NCI-H146 treated with DMSO at 0.1 percent for 48 hours (cell line): Measurements from ENCODE around the gene PSMD9.
"Not testable (repeated sequence)": the region's sequence is repeated elsewhere in the genome, so short reads cannot be mapped to it uniquely, and the experiment has no call there.

ENCODE experiments used
- DNase-seq: peaks from one replicate; lab custom pipeline; 2025; ENCODE audit not compliant: unreplicated experiment; lab: John Stamatoyannopoulos, UW

The PSMD9 gene

DNA sequence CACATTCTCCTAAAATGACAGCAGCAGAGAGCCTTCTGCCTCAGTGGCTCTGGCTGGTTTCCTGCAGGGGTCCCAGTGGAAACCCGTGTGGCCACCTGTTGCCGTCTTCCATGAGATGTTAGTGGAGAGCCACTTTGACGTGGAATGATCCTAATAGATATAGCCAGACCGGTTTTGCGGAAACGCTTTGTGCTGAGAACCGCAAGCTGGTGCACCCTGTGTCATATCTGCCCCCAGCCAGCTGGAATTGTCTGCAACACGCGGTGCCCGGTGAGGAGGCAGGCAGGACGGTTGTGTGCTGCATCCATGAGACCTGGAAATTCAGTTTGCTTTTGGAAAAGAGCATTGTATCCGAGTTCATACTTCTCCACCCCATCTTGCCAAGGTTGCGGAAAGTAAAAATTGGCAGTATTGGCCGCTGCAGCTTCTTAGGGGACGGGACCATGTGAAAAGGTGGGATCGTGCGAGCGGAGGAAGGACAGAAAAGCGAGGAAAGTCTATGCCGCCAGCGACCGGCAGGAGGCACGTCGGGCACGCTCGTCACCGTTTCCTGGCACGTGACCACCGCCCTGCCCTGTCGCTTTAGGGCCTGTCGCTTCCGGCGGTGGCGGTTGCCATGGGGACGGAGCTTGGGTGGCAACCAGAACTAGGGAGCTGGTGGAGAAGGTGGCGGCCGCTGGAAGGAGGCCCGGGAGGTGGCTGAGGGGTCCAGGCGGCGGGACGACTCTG lies 29.5 kb downstream of the PSMD9 start, which contains the start of gene CFAP251:
Gene CFAP251 (plus strand): TSS at position 643 of the 729 bp plus-strand sequence. CDS start 2,714 bp downstream, outside the sequence.
- DNase-seq: peak; percentile 86

DNA sequence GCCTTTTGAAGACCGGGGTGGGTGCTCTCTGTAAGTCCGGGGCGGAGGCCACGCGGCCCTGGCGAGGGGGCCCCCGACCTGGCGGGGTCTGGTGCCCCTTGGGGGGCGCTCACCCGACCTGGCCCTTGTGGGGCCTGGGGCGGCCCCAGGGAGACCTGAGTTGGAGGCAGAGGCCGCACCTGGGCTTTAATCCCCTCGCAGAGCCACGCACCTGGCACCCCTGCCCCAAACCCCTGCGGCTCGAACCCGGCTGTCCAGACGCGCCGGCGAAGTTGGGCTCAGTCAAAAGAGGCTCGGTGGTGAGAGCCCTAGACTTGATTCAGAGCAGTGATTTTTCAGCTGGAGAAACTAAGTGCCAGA lies 30.1 kb downstream of the PSMD9 start:
- no peak for DNase-seq

DNA sequence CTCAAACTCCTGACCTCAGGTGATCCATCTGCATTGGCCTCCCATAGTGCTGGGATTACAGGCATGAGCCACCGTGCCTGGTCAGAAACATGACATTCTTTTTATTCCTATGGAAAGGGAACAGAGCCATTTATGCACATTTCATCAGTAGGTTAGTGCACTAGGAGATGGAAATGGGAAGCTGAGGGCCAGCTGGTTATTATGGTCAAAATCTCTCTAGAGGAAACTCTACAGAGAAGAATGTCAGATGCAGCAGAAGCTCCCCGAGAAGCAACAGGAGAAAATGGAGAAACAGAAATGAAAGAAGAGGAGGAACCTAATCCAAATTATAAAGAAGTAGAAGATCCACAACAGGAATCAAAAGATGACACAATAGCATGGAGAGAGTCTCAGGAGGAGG lies 32.5 kb downstream of the PSMD9 start:
- DNase-seq: no peak

DNA sequence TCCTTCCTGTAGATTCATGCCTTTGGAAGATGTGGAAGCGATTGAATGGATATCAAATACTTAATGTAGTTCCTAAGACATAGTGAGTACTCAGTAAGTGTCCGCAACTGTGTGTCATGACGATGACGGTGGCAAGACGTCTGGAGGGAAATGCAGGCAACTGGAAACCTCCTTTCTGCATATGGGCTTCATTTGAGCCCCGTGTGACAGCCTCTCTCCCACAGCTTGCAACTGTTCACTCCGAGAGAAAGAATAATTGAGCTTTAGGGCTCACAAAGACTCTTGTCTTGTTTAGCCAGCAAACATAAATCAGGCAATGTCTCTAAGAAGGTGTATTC lies 36.7 kb downstream of the PSMD9 start:
- DNase-seq: no peak

DNA sequence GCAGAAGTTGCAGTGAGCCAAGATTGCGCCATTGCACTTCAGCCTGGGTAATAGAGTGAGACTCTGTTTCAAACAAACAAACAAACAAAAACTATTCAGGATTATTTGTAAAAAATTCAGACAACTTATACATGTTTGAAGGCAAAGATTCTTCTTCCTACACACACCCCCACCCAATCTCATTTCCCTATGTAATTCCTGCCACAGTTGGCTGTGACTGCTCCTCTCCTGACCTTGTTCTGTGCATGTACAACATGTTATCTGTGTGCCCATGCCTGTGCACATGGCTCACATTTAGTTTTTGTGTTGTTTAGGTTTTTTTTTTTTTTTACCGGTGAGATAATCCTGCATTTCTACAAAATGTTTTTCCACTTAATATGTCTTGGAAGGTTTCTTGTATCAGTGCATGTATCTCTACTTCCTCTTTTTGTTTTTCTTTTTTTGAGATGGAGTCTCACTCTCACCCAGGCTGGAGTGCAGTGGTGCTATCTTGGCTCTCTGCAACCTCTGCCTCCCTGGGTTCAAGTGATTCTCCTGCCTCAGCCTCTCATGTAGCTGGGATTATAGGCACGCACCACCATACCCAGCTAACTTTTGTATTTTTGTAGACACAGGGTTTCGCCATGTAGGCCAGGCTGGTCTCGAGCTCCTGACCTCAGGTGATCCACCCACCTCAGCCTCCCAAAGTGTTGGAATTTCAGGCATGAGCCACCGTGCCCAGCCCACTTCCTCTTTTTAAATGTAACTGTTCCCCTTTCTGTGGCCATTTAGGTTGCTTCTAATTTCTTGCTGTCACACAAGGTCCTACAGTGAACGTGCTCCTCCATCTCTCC lies 38.5 kb downstream of the PSMD9 start:
- DNase-seq: no peak

DNA sequence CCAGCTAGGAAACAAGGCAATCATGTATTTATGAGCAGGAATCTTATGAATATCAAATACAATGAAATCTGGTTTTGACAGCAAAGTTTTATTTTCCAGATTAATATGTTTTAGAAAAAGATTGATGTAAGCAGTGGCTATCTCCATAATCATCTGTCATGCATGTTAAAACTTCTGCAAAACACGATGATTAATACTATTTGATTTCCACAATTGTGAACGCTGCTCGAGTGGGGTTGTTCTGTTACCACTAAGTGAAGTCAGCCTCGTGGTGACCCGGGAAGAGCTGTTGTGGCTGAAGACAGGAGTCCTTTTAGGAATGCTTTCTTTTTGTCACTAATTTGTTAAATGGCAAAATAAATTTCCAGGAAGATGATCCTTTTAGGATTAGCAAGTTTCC lies 39.2 kb downstream of the PSMD9 start:
- DNase-seq: no peak

DNA sequence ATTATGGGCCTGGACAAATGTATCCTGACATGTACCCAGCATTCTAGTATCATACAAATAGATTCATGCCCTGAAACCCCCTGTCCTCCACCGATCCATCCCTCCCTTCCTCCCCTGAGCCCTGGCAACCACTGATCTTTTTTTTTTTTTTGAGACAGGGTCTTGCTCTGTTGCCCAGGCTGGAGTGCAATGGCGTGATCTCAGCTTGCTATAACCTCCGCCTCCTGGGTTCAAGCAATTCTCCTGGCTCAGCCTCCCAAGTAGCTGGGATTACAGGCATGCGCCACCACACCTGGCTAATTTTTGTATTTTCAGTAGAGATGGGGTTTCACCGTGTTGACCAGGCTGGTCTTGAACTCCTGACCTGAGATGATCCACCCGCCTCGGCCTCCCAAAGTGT lies 41.0 kb downstream of the PSMD9 start:
- DNase-seq: not testable (repeated sequence)

DNA sequence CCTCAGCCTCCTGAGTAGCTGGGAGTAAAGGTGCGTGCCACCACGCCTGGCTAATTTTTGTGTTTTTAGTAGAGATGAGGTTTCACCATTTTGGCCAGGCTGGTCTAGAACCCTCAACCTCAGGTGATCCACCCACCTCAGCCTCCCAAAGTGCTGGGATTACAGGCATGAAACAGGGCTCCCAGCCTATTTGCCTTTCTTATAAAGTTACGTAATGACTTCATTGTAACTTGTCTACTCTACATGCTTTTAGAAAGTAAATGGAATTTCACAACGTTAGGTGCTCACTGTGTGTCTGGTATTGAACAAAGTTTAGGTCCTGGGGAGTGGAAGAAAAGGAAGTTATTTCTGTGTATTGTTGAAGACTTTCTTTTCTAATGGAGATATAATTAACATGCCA lies 42.3 kb downstream of the PSMD9 start:
- DNase-seq: no peak

DNA sequence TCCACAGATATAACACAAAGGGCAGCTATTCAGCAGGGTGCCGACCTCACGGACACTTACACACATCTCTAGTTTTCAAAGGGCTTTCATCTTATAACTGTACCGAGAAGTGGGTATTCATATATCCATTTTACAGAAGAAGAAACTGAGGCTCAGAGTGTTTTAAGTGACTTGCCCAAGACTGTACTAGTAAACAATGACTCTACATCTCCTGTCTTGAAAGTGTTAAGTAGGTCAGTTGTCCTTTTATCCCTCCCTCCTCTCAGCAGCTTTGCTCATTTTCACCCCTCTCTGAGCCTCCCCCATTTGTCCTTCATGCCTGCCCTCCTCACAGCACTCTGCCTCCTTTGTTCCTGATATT lies 43.6 kb downstream of the PSMD9 start:
- no peak for DNase-seq

DNA sequence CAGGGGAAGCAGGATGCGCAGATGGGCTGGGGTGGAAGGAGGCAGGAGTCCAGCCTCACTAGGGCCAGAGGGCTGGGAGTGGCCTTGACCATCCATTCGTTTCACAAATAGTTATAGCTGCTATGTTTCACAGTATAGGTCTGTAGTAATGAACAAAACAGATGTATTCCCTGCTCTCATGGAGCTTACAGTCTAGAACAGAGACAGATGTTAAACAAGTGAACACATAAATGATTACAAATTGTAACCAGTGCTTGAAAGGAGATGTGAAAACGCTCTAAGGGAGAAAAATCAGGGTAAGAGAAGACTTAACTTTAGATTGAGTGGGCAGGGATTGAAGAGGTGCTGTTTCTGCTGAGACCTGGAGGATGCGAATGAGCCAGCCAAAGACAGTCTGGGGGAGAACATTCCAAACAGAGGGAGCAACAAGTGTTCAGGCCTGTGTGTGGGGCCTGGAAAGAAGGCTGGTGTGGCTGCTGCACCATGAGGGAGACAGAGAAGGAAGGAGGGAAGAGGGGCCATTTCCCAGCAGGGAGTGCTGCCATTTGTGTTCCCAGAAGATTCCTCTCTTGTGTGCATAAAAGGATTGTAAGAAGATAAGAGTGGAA lies 44.4 kb downstream of the PSMD9 start:
- DNase-seq: no peak

DNA sequence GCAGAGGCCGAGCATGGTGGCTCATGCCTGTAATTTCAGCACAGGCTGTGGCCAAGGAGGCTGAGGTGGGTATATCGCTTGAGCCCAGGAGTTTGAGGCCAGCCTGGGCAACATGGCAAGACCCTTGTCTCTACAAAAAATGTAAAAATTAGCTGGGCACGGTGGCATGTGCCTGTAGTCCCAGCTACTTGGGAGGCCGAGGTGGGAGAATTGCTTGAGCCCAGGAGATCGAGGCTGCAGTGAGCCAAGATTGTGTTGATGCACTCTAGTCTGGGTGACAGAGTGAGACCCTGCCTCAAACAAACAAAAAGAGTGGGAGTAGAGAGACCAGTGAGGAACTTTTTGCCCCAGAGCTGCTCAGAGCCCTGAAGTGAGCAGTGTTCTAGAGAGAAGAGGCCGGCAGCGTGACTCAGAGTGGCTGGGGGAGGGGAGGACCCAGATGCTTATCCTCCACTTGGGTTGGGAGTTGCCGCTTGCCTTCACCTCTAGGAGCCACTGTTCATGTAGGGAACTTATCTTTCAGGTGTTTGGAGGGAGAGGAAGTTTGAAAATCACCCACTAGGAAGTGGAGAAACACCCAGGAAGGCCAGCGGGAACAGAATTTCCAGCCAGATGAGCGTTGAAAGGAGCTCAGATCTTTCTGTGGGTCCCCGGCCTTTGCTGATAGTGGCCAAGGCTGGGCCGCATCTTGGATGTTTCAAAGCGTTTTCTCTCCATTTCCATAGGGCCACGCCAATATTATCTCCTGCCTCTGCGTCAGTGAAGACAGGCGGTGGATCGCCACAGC lies 45.1 kb downstream of the PSMD9 start:
- DNase-seq: no peak

DNA sequence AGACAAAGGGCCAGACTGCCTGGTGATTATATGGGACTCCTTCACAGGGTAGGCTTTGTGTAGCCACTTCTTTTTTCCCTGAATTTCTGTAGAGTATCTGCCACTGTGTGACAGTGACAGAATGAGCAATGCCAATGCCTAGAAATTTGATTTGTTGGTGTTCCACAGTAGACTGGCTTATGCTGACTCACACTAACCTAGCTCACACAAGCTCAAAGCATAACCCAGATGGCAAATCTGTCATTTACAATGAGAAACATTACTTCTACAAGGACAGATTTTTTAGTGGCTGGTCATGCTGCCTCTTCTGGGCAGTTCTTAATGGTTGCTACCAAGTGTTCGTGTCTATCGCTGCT lies 45.7 kb downstream of the PSMD9 start:
- no peak for DNase-seq

DNA sequence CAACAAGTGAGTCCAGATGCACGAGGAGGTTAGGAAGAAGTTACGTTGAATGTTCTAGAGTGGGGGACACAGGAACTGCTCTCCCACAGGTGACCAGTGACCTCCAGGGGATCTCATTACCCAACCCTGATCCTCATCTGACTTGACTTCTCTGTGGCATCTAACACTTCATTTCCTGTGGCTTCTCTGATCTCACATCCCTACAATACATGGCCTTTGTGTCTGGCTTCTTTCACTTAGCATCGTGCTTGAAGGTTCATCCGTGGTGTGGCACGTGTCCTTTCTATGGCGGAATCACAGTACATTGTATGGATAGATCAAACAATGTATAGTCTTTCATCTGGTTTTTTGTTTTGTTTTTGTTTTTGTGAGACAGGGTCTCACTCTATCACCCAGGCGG lies 49.1 kb downstream of the PSMD9 start:
- DNase-seq: no peak

DNA sequence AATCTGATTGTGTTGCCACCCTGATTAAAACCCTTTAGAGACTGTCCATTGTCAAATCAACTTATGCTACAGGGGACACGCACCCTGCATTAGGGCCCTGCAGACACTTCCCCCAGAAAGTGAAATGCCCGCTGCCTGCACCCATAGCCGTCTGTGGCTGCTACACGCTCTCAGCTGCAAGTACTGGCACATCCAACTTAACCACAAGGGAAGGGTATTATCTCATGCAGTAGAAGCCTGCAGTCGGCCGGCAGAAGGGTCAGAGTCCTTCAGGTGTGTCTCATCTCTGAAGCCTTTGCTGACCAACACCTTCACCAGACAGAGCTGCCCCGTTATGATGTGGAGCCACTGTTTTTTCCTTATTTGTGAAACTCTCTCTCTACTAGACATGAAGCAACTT lies 50.6 kb downstream of the PSMD9 start:
- DNase-seq: no peak

DNA sequence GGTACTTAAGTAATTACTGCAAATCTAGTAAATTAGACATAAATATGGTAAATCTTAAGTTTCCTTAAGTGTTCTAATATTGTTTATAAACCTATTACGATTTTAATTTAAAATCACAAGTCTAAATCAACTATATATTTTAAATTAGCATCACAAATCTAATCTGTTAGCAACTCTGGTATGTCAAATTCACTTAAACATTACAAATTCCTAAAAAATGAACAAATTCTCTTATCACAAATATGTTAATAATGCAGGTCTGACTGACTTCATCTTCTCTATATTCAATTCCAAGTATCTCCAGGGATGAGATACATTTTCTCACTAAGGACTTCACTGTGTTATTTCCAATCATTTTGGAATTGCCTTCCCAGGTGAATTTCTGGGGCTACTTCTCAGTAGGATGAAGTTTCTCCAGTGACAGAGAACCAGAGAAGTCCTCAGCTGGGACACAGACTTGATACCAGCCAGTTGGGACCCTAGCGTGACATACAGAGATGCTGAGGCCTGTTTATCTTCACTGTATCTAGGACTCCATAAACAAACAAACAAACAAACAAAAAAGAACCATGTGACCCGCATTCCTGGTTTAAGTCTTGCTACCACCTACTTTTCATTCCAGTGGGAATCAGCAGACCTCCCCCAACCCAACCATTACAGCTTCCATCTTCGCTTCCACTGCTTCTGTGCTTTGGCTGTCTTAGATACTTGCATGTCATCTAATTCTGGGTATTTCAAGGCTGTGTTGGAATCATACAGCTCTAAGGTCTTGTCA lies 51.6 kb downstream of the PSMD9 start:
- no peak for DNase-seq

DNA sequence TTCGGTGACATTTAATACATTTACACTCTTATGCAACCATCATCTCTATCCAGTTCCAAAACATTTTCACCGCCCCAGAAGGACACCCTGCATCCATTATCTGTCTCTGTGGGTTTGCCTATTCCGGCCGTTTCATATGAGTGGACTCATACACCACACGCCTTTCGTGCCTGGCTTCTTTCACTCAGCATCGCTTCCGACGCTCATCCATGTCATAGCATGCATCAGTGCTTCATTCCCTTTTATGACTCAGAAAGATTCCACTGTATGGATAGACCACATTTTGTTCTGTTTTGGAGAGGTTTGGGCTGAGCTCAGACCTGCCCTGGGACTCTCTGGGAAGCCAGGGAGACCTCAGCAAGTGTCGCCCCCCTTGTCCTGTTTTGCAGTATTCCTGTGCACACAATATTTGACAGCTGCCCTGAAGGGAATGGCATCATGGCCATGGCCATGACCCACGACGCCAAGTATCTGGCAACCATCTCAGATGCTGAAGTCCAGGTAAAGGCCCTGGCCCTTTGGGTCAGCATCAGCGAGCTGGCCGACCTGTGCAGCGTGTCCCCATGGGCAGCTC lies 53.6 kb downstream of the PSMD9 start:
- DNase-seq: no peak

DNA sequence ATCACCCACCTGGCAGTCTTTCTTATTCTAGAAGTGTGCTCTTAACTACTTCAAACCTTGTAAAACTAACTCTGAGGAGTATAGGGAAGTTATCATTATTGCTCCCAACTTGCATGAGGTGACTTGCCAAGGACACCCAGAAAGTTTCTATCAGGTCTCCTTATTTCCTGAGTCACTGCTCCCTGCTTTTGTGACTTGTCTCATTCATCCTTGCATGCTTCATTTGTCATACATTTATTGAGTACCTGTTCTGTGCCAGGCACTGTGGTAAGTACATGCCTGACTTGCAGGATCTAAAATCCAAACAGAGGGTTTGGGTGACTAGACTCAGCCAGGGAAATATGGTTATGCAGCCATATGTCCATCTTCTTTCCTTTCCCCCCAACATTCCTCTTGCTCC lies 55.3 kb downstream of the PSMD9 start:
- no peak for DNase-seq

DNA sequence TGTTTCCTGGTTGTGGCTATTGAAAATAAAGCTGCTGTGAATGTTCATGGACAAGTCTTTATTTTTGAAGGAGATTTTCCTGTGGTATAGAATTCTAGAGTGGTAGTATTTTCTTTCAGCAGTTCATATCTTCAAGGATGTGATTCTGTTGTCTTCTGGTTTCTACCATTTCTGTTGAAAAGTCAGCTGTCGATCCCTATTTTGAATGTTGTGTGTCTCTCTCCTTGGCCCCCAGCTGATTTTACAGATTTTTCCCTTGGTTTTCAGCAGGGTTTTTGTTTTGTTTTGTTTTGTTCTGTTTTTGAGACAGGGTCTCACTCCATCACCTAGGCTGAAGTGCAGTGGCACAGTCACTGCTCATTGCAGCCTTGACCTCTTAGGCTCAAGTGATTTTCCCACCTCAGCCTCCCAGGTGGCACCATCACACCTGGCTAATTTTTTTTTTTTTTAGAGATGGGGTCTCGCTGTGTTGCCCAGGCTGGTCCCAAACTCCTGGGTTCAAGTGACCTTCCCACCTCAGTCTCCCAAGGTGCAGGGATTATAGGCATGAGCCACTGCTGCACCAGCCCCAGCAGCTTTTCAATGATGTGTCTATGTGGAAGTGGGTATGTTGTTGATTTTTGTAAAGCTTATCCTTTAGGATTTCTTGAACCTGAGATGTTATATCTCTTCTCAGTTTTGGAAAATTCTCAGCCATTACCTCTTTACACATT lies 57.9 kb downstream of the PSMD9 start:
- DNase-seq: no peak

DNA sequence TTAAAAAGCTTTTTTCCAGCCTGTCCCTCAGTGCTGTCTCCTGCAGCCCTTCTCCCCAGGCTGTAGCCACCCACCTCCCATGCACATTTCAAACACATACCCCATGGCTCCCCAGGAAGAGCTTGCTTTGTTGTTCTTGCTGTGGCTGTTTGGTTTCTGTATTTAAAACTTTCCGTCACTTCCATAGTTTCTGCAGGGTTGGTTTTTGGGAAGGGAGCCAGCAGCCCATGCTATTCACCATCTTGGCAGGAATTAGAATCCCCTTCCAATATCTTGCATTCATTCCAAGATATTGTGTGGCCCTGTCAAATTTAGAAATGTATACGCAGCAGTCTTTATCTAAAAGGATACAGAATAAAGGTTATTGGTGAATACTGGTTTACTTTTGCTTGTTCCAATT lies 59.4 kb downstream of the PSMD9 start:
- no peak for DNase-seq
